WI38 (cell line): Measurements from ENCODE around the gene SCYGR3.

Experiments
- H3K4me3 ChIP-seq: 2 replicates; pipeline ENCODE4 v1.5.1; 2011; ENCODE audit warnings: low read depth, mild to moderate bottlenecking, control low read depth, low read length
- TF ChIP-seq, protein P1 (sequence below): IDR thresholded peaks from 2 replicates; pipeline ENCODE4 v1.5.1; 2012; ENCODE audit warnings: low read depth, mild to moderate bottlenecking, control low read depth, low read length

Gene SCYGR3, protein sequence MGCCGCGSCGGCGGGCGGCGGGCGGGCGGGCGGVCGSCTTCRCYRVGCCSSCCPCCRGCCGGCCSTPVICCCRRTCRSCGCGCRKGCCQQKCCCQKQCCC

DNA sequence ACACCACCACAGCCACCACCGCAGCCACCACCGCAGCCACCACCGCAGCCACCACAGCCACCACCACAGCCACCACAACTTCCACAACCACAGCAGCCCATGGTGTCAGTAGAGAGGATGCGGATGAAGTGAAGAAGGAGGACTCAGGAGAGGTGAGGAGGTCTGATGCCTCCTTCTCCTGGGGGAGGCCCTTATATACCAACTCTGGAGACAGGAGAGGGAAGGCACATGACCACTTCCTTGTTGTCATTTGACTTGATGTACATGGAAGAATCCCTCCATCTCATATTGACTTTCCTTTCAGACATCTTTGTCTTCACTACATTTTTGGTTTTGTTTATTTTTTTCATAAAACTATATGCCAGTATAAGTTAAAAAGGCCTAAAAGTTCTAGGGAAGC lies at the start of gene SCYGR3:
TSS of gene SCYGR3 (minus strand) at position 101 of the 400 bp plus-strand sequence. CDS start at position 101, 0 bp downstream.
- TF ChIP-seq, protein P1, sequence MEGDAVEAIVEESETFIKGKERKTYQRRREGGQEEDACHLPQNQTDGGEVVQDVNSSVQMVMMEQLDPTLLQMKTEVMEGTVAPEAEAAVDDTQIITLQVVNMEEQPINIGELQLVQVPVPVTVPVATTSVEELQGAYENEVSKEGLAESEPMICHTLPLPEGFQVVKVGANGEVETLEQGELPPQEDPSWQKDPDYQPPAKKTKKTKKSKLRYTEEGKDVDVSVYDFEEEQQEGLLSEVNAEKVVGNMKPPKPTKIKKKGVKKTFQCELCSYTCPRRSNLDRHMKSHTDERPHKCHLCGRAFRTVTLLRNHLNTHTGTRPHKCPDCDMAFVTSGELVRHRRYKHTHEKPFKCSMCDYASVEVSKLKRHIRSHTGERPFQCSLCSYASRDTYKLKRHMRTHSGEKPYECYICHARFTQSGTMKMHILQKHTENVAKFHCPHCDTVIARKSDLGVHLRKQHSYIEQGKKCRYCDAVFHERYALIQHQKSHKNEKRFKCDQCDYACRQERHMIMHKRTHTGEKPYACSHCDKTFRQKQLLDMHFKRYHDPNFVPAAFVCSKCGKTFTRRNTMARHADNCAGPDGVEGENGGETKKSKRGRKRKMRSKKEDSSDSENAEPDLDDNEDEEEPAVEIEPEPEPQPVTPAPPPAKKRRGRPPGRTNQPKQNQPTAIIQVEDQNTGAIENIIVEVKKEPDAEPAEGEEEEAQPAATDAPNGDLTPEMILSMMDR: no peak
- H3K4me3 ChIP-seq: no peak within 1 kb of the TSS

DNA sequence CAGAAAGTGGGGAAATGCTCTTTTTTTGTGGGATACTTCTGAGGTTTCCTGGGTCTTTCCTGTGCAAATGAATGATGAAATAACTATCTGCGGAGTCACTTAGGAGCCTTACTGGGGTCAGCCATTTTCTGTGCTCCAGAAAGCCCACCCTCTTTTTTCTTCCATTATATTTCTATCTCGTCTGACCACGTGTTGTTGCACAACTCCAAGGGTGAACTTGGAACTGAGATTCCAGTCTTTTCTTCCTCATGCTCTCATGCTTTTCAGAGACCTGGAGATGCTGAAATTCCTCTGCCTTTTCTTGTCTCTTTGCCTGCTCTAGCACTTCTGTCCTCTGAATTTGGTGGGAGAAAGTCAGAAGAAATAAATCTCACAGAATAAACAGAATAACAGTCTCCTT lies 47.2 kb upstream of the SCYGR3 start:
- TF ChIP-seq, protein P1: no peak
- no peak overlapping the region for H3K4me3 ChIP-seq

DNA sequence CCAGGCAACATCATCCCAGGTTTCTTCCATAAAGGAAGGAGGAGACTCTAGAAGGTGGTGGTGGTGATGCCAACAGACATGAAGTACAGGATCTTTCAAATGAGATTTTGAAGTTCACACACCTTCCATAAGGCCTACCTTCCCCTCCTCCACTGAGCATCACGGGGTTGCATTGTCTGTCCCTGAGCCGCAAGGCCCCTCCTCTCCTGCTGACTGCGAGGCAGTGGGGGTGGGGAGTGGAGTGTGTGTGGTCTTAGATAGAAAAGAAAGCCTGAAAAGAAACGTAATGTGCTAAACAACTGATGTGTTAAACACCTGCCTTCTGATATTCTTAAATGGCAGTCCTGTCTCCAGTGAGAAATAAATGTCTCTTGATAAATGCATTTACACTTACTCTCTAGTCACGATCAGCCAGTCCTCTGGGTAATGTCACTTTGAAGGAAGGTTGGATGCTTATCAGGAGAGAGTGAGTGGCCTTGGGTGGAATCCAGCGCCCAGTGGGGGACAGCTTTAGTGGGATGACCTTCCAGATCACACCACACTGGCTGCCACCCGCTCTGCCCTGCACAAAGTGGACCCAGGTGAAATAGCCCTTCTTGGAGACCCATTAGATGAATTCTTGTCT lies 46.5 kb upstream of the SCYGR3 start:
- TF ChIP-seq, protein P1: no peak
- H3K4me3 ChIP-seq: no peak overlapping the region

DNA sequence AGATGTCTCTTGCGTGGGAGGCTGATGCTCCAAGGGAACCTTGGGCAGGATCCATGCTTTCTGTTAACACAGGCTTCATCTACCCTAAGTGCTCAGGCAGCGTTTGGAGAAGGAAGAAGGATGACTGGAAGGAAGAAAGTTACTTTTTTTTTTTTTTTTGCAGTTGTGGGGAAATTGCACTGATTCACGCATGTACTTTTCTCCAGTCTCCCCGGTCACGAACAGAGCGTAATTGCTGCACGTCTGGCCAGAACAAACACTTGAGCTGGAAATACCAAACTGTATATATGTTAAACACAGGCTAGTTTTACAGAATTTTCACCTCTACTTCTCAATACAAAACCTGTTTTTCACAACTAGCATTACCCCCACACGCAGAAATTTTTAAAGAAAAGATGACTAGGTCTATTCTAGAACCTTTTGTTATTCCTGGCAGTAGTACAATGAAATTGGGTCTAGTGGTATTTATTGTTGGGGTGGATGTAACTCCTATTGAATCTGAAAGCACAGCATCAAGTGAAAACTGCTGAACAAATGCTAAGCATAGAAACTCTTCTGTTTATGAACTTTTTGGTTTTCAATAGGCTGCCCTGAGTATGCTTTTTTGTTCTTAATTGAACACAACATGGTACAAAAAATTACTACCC lies 42.7 kb upstream of the SCYGR3 start:
- TF ChIP-seq, protein P1: no peak
- no peak overlapping the region for H3K4me3 ChIP-seq

DNA sequence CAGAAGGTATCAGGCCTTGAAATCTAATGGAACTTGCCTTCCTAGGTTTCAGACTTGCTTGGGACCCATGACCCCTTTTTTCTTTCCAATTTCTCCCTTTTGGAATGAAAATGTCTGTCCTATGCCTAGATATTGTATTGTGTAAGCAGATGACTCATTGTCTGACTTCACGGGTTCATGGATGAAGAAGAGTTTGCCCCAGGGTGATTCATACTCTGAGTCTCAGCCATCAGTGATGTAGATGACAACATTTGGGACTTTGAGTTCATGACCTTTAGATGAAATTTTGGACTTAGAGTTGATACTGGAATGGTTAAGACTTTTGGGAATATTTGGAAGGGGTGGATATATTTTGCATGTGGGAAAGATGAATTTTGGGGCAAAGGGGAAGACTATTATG lies 40.8 kb upstream of the SCYGR3 start:
- H3K4me3 ChIP-seq: no peak overlapping the region
- TF ChIP-seq, protein P1: no peak

DNA sequence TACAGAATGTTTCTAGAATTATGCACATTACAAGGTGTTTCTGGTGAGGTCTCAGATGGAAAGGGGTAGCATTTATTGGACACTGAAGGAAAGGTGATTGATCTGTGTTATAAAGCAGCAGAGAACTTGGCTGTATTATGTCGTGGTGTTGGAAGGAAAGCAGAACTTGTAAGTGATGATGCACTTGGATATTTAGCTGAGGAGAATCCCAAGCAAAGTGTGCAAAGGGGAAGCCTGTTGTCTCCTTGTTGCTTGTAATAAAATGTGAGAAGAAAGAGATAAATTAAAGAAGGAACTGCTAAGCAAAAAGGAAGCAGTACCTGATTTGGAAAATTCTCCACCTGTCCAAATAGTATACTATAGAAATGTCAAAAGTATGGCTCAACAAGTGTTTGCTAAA lies 39.8 kb upstream of the SCYGR3 start:
- TF ChIP-seq, protein P1: no peak
- no peak overlapping the region for H3K4me3 ChIP-seq

DNA sequence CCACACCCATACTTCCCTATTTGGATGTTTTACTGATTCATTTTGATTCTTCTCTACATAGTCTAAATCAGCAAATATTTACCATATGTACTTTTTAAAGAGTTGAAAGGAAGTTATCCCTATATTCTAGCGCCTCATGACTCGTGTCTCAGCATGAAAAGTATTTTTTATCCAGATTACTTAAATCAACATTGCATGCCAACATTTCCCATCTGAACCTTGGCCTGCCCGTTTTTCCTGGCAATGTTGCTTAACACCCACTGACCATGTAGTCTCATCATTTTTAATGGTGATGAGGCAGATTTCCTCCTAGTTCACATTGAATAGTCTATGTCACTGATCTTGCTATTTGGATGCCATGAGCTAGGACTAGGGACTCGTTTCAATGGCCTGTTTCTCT lies 38.8 kb upstream of the SCYGR3 start:
- TF ChIP-seq, protein P1: no peak
- H3K4me3 ChIP-seq: no peak overlapping the region
